ENCODE results near the gene ADGRV1.

- TF ChIP-seq CTCF (IDR thresholded peaks at IDR 0.05) = no peak
- TF ChIP-seq POLR2AphosphoS5 (IDR thresholded peaks at IDR 0.05) = no peak
- no peak for TF ChIP-seq POLR2A (IDR thresholded peaks at IDR 0.05)
Measured at GRCh38 chr5:90571147-90571773, 12.7 kb downstream of the ADGRV1 start.
